Measurements from ENCODE around the gene YIF1A. TPM values are rescaled to one million over a fixed set of nuclear protein-coding genes. Genes with fewer than 3 reads are reported as not detected.
A peak's percentile ranks its signal among the peaks of the same experiment; 100 is the strongest.

YIF1A gene
- total and polyA plus RNA-seq, 8 donors = 39.7 to 112 (median 56.6) TPM

GRCh38 chr11:66247295-66247694 lies 41.6 kb downstream of the YIF1A start:
- DNase-seq (no peak), ATAC-seq (no peak), FAIRE-seq (no peak)
- WGBS, 2 donors = 91 to 98% methylated on average over 4 of the region's 4 CpGs
- Histone ChIP-seq H3K27ac (no peak overlapping the region), H3K4me3 (no peak overlapping the region), H3K36me3 (peaks cover 0 to 2% (median 0%) of the 10 kb centered on the region in 3 donors), H3K9me3 (no peaks in the 10 kb centered on the region), H3K27me3 (no peaks in the 10 kb centered on the region), H3K4me1 (no peaks in the 10 kb centered on the region)
- no peak for TF ChIP-seq CTCF (IDR thresholded peaks at IDR 0.05)
- intact Hi-C loops (cut with DNase I) = no loop called here

GRCh38 chr11:66243782-66244535 lies 45.0 kb downstream of the YIF1A start:
- Histone ChIP-seq H3K27me3 (no peaks in the 10 kb centered on the region), H3K4me3 (no peak overlapping the region), H3K9me3 (no peaks in the 10 kb centered on the region), H3K36me3 (peaks cover 0 to 21% (median 3%) of the 10 kb centered on the region in 3 donors), H3K4me1 (no peaks in the 10 kb centered on the region), H3K27ac (no peak overlapping the region)
- WGBS, 2 donors = 83% methylated on average over 13 of the region's 13 CpGs
- intact Hi-C loops (cut with DNase I) = no loop called here
- no peak for TF ChIP-seq CTCF (IDR thresholded peaks at IDR 0.05)
- DNase-seq (no peak), FAIRE-seq (no peak), ATAC-seq (no peak)

- DNase-seq = no peak
- TF ChIP-seq CTCF (IDR thresholded peaks at IDR 0.05) = no peak
- ATAC-seq = peak in 1 of 4 donors; percentile 6
- Histone ChIP-seq H3K4me3 (no peak overlapping the region), H3K4me1 (no peaks in the 10 kb centered on the region), H3K27me3 (no peaks in the 10 kb centered on the region), H3K27ac (no peak overlapping the region), H3K9me3 (no peaks in the 10 kb centered on the region), H3K36me3 (peaks cover 0 to 26% (median 7%) of the 10 kb centered on the region in 3 donors)
- FAIRE-seq = no peak
- WGBS, 2 donors = 67 to 72% methylated on average over 14 of the region's 14 CpGs
- intact Hi-C loops (cut with DNase I) = no loop called here
Observed at GRCh38 chr11:66242095-66242765, 46.7 kb downstream of the YIF1A start.

- DNase-seq = no peak
- peaks cover 0 to 27% (median 7%) of the 10 kb centered on the region in 3 donors for H3K36me3 ChIP-seq
Observed at GRCh38 chr11:66240781-66241136, 48.2 kb downstream of the YIF1A start.

More at GRCh38 chr11:66240781-66241136, 48.2 kb downstream of the YIF1A start:
- ATAC-seq = no peak
- WGBS, 2 donors = 93 to 94% methylated on average over 9 of the region's 9 CpGs
- Histone ChIP-seq H3K9me3 (no peaks in the 10 kb centered on the region), H3K27ac (no peak overlapping the region), H3K4me1 (no peaks in the 10 kb centered on the region), H3K4me3 (no peak overlapping the region), H3K27me3 (no peaks in the 10 kb centered on the region)
- no peak for TF ChIP-seq CTCF (IDR thresholded peaks at IDR 0.05)
- intact Hi-C loops (cut with DNase I) = no loop called here
- no peak for FAIRE-seq

All from pancreas (tissue), 10 donors.